Prostate gland (tissue), 2 donors: ENCODE measurements around the gene DCPS.

Experiments used
- POLR2A ChIP-seq: fragments of 450-650 bp; IDR thresholded peaks from one replicate; pipeline ENCODE4 v1.6.1; 2016; ENCODE audit warnings: antibody characterized with exemption, mild to moderate bottlenecking
- TF ChIP-seq, protein P1 (sequence below), 4 experiments: fragments of 200-600 bp in 2 of 4; fragments of 450-650 bp in 2 of 4; sonication (generic) in 2 of 4; IDR thresholded peaks; 1 replicate in 3 of 4; 2 replicates in 1 of 4; pipeline ENCODE4 v1.5.1; 2016 to 2019; ENCODE audit warnings: antibody characterized with exemption in 4 of 4, mild to moderate bottlenecking in 2 of 4, moderate library complexity in 2 of 4

DNA sequence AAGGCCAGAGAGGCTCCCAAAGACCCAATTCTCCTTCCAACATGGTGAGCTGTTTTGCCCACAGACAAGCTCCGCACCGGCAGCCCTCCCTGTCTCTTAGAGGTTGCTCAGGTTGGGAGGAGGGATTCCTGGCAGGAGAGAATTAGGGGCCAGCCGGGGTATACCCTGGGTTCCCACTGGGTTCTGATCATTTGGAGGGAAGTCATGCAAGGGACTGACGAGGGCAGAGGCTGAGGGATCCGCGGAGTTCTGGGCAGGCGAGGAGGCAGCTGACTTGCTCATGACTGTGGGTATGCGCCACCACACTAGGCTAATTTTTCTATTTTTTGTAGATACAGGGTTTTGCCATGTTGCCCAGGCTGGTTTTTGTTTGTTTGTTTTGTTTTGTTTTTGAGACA is 56.2 kb downstream of the DCPS start:
- TF ChIP-seq POLR2A, result no peak
- TF ChIP-seq, protein P1, sequence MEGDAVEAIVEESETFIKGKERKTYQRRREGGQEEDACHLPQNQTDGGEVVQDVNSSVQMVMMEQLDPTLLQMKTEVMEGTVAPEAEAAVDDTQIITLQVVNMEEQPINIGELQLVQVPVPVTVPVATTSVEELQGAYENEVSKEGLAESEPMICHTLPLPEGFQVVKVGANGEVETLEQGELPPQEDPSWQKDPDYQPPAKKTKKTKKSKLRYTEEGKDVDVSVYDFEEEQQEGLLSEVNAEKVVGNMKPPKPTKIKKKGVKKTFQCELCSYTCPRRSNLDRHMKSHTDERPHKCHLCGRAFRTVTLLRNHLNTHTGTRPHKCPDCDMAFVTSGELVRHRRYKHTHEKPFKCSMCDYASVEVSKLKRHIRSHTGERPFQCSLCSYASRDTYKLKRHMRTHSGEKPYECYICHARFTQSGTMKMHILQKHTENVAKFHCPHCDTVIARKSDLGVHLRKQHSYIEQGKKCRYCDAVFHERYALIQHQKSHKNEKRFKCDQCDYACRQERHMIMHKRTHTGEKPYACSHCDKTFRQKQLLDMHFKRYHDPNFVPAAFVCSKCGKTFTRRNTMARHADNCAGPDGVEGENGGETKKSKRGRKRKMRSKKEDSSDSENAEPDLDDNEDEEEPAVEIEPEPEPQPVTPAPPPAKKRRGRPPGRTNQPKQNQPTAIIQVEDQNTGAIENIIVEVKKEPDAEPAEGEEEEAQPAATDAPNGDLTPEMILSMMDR (IDR thresholded peaks at IDR 0.05), result no peak
